Stimulated activated CD4-positive, alpha-beta T cell treated with anti-CD3 and anti-CD28 coated beads, Interleukin-2, amount 100 ng/mL, for 4 hours (primary cell): ENCODE measurements around the gene DOCK10.
"Not testable (repeated sequence)": the region's sequence is repeated elsewhere in the genome, so short reads cannot be mapped to it uniquely, and the experiment has no call there.

ENCODE experiments used
- DNase-seq: peaks from one replicate; pipeline ENCODE4 v3.0.0-alpha.2; 2020; ENCODE audit warnings: low read depth

DOCK10 gene

GRCh38 chr2:225041851-225042799 lies at the start of gene DOCK10:
Gene DOCK10 (minus strand): TSS chr2:225042468. CDS start chr2:225042374, 94 bp downstream.
- DNase-seq: peak; percentile 80

- no peak for DNase-seq
Measured at GRCh38 chr2:225091336-225091735, 49.1 kb upstream of the DOCK10 start.

- DNase-seq: no peak
Measured at GRCh38 chr2:225090746-225091145, 48.5 kb upstream of the DOCK10 start.

- DNase-seq: no peak
Measured at GRCh38 chr2:225086915-225087314, 44.6 kb upstream of the DOCK10 start.

GRCh38 chr2:225086439-225086838 lies 44.2 kb upstream of the DOCK10 start:
- no peak for DNase-seq

- DNase-seq: no peak
Measured at GRCh38 chr2:225083276-225083675, 41.0 kb upstream of the DOCK10 start.

- no peak for DNase-seq
Measured at GRCh38 chr2:225076125-225076524, 33.9 kb upstream of the DOCK10 start.

GRCh38 chr2:225074919-225075681 lies 32.8 kb upstream of the DOCK10 start:
- no peak for DNase-seq

GRCh38 chr2:225074366-225074765 lies 32.1 kb upstream of the DOCK10 start:
- DNase-seq: no peak

GRCh38 chr2:225073198-225073597 lies 30.9 kb upstream of the DOCK10 start:
- no peak for DNase-seq

- DNase-seq: no peak
Measured at GRCh38 chr2:225072444-225072843, 30.2 kb upstream of the DOCK10 start.

GRCh38 chr2:225070811-225071210 lies 28.5 kb upstream of the DOCK10 start:
- DNase-seq: no peak

- DNase-seq: no peak
Measured at GRCh38 chr2:225069966-225070365, 27.7 kb upstream of the DOCK10 start.

GRCh38 chr2:225069477-225069876 lies 27.2 kb upstream of the DOCK10 start:
- no peak for DNase-seq

GRCh38 chr2:225065882-225066281 lies 23.6 kb upstream of the DOCK10 start:
- no peak for DNase-seq

- no peak for DNase-seq
Measured at GRCh38 chr2:225064928-225065327, 22.7 kb upstream of the DOCK10 start.

- DNase-seq: no peak
Measured at GRCh38 chr2:225064362-225064761, 22.1 kb upstream of the DOCK10 start.

GRCh38 chr2:225056330-225057073 lies 14.2 kb upstream of the DOCK10 start:
- peak; percentile 5 for DNase-seq

GRCh38 chr2:225055714-225056113 lies 13.4 kb upstream of the DOCK10 start:
- no peak for DNase-seq

- peak; percentile 7 for DNase-seq
Measured at GRCh38 chr2:225052703-225053102, 10.4 kb upstream of the DOCK10 start.

- DNase-seq: not testable (repeated sequence)
Measured at GRCh38 chr2:225047502-225047901, 5.2 kb upstream of the DOCK10 start.

- no peak for DNase-seq
Measured at GRCh38 chr2:225042800-225043167, 516 bp upstream of the DOCK10 start.
